ENCODE results near the gene TMEM50A.
"Not testable (repeated sequence)": the region's sequence is repeated elsewhere in the genome, so short reads cannot be mapped to it uniquely, and the experiment has no call there.

The TMEM50A gene

GRCh38 chr1:25338188-25338981 lies at the start of gene TMEM50A:
Gene TMEM50A, plus strand, starts transcription at chr1:25338334. Its CDS starts 2,153 bp downstream, at chr1:25340487.
- DNase-seq, result peak; percentile 80

GRCh38 chr1:25288573-25289101 lies 49.5 kb upstream of the TMEM50A start:
- not testable (repeated sequence) for DNase-seq

- not testable (repeated sequence) for DNase-seq
Measured at GRCh38 chr1:25290043-25290442, 48.1 kb upstream of the TMEM50A start.

- not testable (repeated sequence) for DNase-seq
Measured at GRCh38 chr1:25293426-25293825, 44.7 kb upstream of the TMEM50A start.

GRCh38 chr1:25294889-25295826 lies 43.0 kb upstream of the TMEM50A start:
- DNase-seq, result not testable (repeated sequence)

- DNase-seq, result not testable (repeated sequence)
Measured at GRCh38 chr1:25296501-25296900, 41.6 kb upstream of the TMEM50A start.

GRCh38 chr1:25300729-25301128 lies 37.4 kb upstream of the TMEM50A start:
- not testable (repeated sequence) for DNase-seq

GRCh38 chr1:25302330-25302729 lies 35.8 kb upstream of the TMEM50A start:
- not testable (repeated sequence) for DNase-seq

- not testable (repeated sequence) for DNase-seq
Measured at GRCh38 chr1:25304936-25305335, 33.2 kb upstream of the TMEM50A start.

- not testable (repeated sequence) for DNase-seq
Measured at GRCh38 chr1:25308168-25308567, 30.0 kb upstream of the TMEM50A start.

- DNase-seq, result not testable (repeated sequence)
Measured at GRCh38 chr1:25309085-25309484, 29.0 kb upstream of the TMEM50A start.

GRCh38 chr1:25309486-25309885 lies 28.6 kb upstream of the TMEM50A start:
- DNase-seq, result not testable (repeated sequence)

GRCh38 chr1:25312806-25313470 lies 25.2 kb upstream of the TMEM50A start:
- DNase-seq, result not testable (repeated sequence)

- DNase-seq, result not testable (repeated sequence)
Measured at GRCh38 chr1:25320314-25320938, 17.7 kb upstream of the TMEM50A start.

GRCh38 chr1:25322127-25322526 lies 16.0 kb upstream of the TMEM50A start:
- not testable (repeated sequence) for DNase-seq

- DNase-seq, result not testable (repeated sequence)
Measured at GRCh38 chr1:25324407-25324806, 13.7 kb upstream of the TMEM50A start.

GRCh38 chr1:25327864-25328790 lies 10.0 kb upstream of the TMEM50A start:
- DNase-seq, result not testable (repeated sequence)

GRCh38 chr1:25328791-25329185 lies 9.3 kb upstream of the TMEM50A start:
- not testable (repeated sequence) for DNase-seq

GRCh38 chr1:25329336-25329735 lies 8.8 kb upstream of the TMEM50A start:
- not testable (repeated sequence) for DNase-seq

- not testable (repeated sequence) for DNase-seq
Measured at GRCh38 chr1:25329950-25330349, 8.2 kb upstream of the TMEM50A start.

GRCh38 chr1:25336922-25337354 lies 1.2 kb upstream of the TMEM50A start:
- not testable (repeated sequence) for DNase-seq

Measured in NCI-H2227 treated with DMSO at 0.1 percent for 48 hours (cell line).